SK-N-SH (cell line): Measurements from ENCODE around the gene RTL3. TPM values are rescaled to one million over a fixed set of nuclear protein-coding genes. Genes with fewer than 3 reads are reported as not detected.

Experiments
- CTCF ChIA-PET: fragments of 300-600, 350-600 bp; formaldehyde crosslinking; extraction: SDS; loops from one replicate; lab custom pipeline; 2021; lab: Yijun Ruan, JAX
- POLR2A ChIA-PET: fragments of 350-600 bp; sonication (Branson Sonifier 250); formaldehyde crosslinking; extraction: SDS; loops from one replicate; lab custom pipeline; 2020; ENCODE audit warnings: antibody characterized with exemption, inconsistent platforms; lab: Yijun Ruan, JAX
- DNase-seq: peaks from one replicate; pipeline ENCODE4 v3.0.0; 2012
- H2AFZ ChIP-seq: fragments of 200-600 bp; sonication (generic); 2 replicates; pipeline ENCODE4 v1.8.1; 2016; ENCODE audit warnings: antibody characterized with exemption, mild to moderate bottlenecking, low read depth
- H3F3A ChIP-seq: fragments of 200-600 bp; sonication (generic); replicated peaks from 2 replicates; pipeline ENCODE3; 2016; ENCODE audit warnings: antibody characterized with exemption, mild to moderate bottlenecking; ENCODE audit not compliant: insufficient read depth
- H3K27ac ChIP-seq, 2 experiments: fragments of 200-500 bp in 1 of 2; fragments of 200-600 bp in 1 of 2; sonication (Bioruptor generic) in 1 of 2; sonication (generic), shearing (Covaris generic) in 1 of 2; 2 replicates each; pipeline versions ENCODE4 v1.5.1 to v1.6.1; 2014 to 2016; ENCODE audit warnings: low read depth in 2 of 2, inconsistent platforms in 1 of 2, low read length in 1 of 2, mild to moderate bottlenecking in 1 of 2, mixed read lengths in 1 of 2
- H3K27me3 ChIP-seq: fragments of 200-600 bp; sonication (generic), shearing (Covaris generic); 2 replicates; pipeline ENCODE4 v1.6.1; 2016; ENCODE audit warnings: mixed run types; ENCODE audit not compliant: insufficient read depth
- H3K36me3 ChIP-seq, 2 experiments: fragments of 200-500 bp in 1 of 2; fragments of 200-600 bp in 1 of 2; sonication (Bioruptor generic) in 1 of 2; sonication (generic) in 1 of 2; replicated peaks in 1 of 2; 2 replicates each; pipeline versions ENCODE3 to v1.5.1; 2014 to 2016; ENCODE audit warnings: low read length in 1 of 2, mild to moderate bottlenecking in 1 of 2; ENCODE audit not compliant: insufficient read depth in 2 of 2, control insufficient read depth in 1 of 2
- H3K4me1 ChIP-seq, 2 experiments: fragments of 200-500 bp in 1 of 2; fragments of 200-600 bp in 1 of 2; sonication (Bioruptor generic) in 1 of 2; sonication (generic), shearing (Covaris generic) in 1 of 2; 2 replicates each; pipeline versions ENCODE4 v1.5.1 to v1.6.1; 2014 to 2016; ENCODE audit warnings: low read depth in 1 of 2, low read length in 1 of 2, mixed run types in 1 of 2; ENCODE audit not compliant: insufficient read depth in 2 of 2, control insufficient read depth in 1 of 2
- H3K4me2 ChIP-seq: fragments of 200-600 bp; sonication (generic), shearing (Covaris generic); 2 replicates; pipeline ENCODE4 v1.6.1; 2017; ENCODE audit warnings: mixed run types
- H3K4me3 ChIP-seq, 2 experiments: fragments of 200-500 bp in 1 of 2; fragments of 200-600 bp in 1 of 2; sonication (Bioruptor generic) in 1 of 2; sonication (generic), shearing (Covaris generic) in 1 of 2; 2 replicates each; pipeline versions ENCODE4 v1.5.1 to v1.8.1; 2014 to 2016; ENCODE audit warnings: low read depth in 2 of 2, inconsistent platforms in 1 of 2, low read length in 1 of 2, mild to moderate bottlenecking in 1 of 2, mixed read lengths in 1 of 2, moderate library complexity in 1 of 2
- H3K79me2 ChIP-seq: fragments of 200-600 bp; sonication (generic); 2 replicates; pipeline ENCODE4 v1.8.1; 2017; ENCODE audit warnings: mild to moderate bottlenecking; ENCODE audit not compliant: insufficient read depth
- H3K9ac ChIP-seq: fragments of 200-600 bp; sonication (generic); 2 replicates; pipeline ENCODE4 v1.6.1; 2017; ENCODE audit warnings: mixed run types
- H3K9me2 ChIP-seq: fragments of 200-600 bp; sonication (generic); 2 replicates; pipeline ENCODE4 v1.6.1; 2017; ENCODE audit warnings: mixed run types
- H3K9me3 ChIP-seq: fragments of 200-600 bp; sonication (generic); 2 replicates; pipeline ENCODE4 v1.6.1; 2017; ENCODE audit warnings: mixed run types, mild to moderate bottlenecking, moderate library complexity
- H4K20me1 ChIP-seq: fragments of 200-600 bp; sonication (generic); 2 replicates; pipeline ENCODE4 v1.6.1; 2017; ENCODE audit warnings: mild to moderate bottlenecking, mixed run types; ENCODE audit not compliant: insufficient read depth
- CHD2 ChIP-seq: fragments of 150-350 bp; IDR thresholded peaks from 2 replicates; pipeline ENCODE4 v1.6.1; 2018; ENCODE audit warnings: low read length; ENCODE audit not compliant: partially characterized antibody
- CTCF ChIP-seq: fragments of 200-600 bp; sonication (generic); IDR thresholded peaks from 2 replicates; pipeline ENCODE4 v1.6.1; 2017; ENCODE audit warnings: antibody characterized with exemption, mild to moderate bottlenecking, moderate library complexity
- ELF1 ChIP-seq: IDR thresholded peaks from 2 replicates; pipeline ENCODE4 v1.4.0; 2012
- EP300 ChIP-seq, 2 experiments: IDR thresholded peaks; 2 replicates each; pipeline versions ENCODE4 v1.4.0 to v1.6.1; 2012; ENCODE audit warnings: borderline replicate concordance in 1 of 2, low read depth in 1 of 2, low read length in 1 of 2
- FOSL2 ChIP-seq: IDR thresholded peaks from 2 replicates; pipeline ENCODE4 v1.4.0; 2012; ENCODE audit warnings: low read depth, mild to moderate bottlenecking, moderate library complexity, borderline replicate concordance
- FOXJ3 ChIP-seq: sonication (generic); formaldehyde crosslinking; IDR thresholded peaks from 2 replicates; pipeline ENCODE4 v1.5.1; 2020; ENCODE audit warnings: mild to moderate bottlenecking, missing genetic modification reagents
- FOXM1 ChIP-seq: IDR thresholded peaks from 2 replicates; pipeline ENCODE4 v1.4.0; 2012; ENCODE audit warnings: low read depth, mild to moderate bottlenecking
- MEF2A ChIP-seq: IDR thresholded peaks from 2 replicates; pipeline ENCODE4 v1.4.0; 2012; ENCODE audit warnings: low read depth, borderline replicate concordance
- MXI1 ChIP-seq: IDR thresholded peaks from 2 replicates; pipeline ENCODE4 v1.6.1; 2012; ENCODE audit warnings: mild to moderate bottlenecking, low read depth, low read length, improper control_type of control experiment
- NFIC ChIP-seq: IDR thresholded peaks from 2 replicates; pipeline ENCODE4 v1.4.0; 2012; ENCODE audit warnings: borderline replicate concordance
- NRF1 ChIP-seq: IDR thresholded peaks from 2 replicates; pipeline ENCODE4 v1.6.1; 2012; ENCODE audit warnings: low read depth, mild to moderate bottlenecking, low read length
- PBX3 ChIP-seq: IDR thresholded peaks from 2 replicates; pipeline ENCODE4; 2012
- POLR2AphosphoS5 ChIP-seq: IDR thresholded peaks from 2 replicates; pipeline ENCODE4 v1.6.1; 2012; ENCODE audit warnings: low read depth, low read length
- RAD21 ChIP-seq: IDR thresholded peaks from 2 replicates; pipeline ENCODE4 v1.6.1; 2012; ENCODE audit warnings: mild to moderate bottlenecking, low read length
- RCOR1 ChIP-seq: fragments of 150-350 bp; IDR thresholded peaks from 2 replicates; pipeline ENCODE4 v1.6.1; 2017; ENCODE audit warnings: antibody characterized with exemption, low read length
- REST ChIP-seq: IDR thresholded peaks from 2 replicates; pipeline ENCODE4 v1.6.1; 2012; ENCODE audit warnings: mild to moderate bottlenecking, low read depth, low read length, moderate library complexity
- RXRA ChIP-seq: IDR thresholded peaks from 2 replicates; pipeline ENCODE4 v1.4.0; 2012; ENCODE audit warnings: low read depth, mild to moderate bottlenecking, borderline replicate concordance
- SIN3A ChIP-seq: IDR thresholded peaks from 2 replicates; pipeline ENCODE4 v1.6.1; 2012; ENCODE audit warnings: low read depth, mild to moderate bottlenecking, low read length, moderate library complexity, borderline replicate concordance
- SMC3 ChIP-seq: IDR thresholded peaks from 2 replicates; pipeline ENCODE4 v1.6.1; 2012; ENCODE audit warnings: low read depth, low read length, improper control_type of control experiment
- TAF1 ChIP-seq: IDR thresholded peaks from 2 replicates; pipeline ENCODE4 v1.6.1; 2012; ENCODE audit warnings: low read depth, mild to moderate bottlenecking, low read length, moderate library complexity, borderline replicate concordance
- TCF12 ChIP-seq: IDR thresholded peaks from 2 replicates; pipeline ENCODE4 v1.4.0; 2012
- TEAD4 ChIP-seq: IDR thresholded peaks from 2 replicates; pipeline ENCODE4 v1.4.0; 2012; ENCODE audit warnings: mild to moderate bottlenecking, borderline replicate concordance; ENCODE audit not compliant: insufficient read depth
- YY1 ChIP-seq: IDR thresholded peaks from 2 replicates; pipeline ENCODE4 v1.4.0; 2012; ENCODE audit warnings: low read depth, mild to moderate bottlenecking
- ZBTB33 ChIP-seq: IDR thresholded peaks from 2 replicates; pipeline ENCODE4 v1.4.0; 2012; ENCODE audit warnings: low read depth, borderline replicate concordance
- WGBS: methylation state at CpG from one replicate; pipeline ENCODE4 v1.1.6; 2017; ENCODE audit warnings: low lambda C conversion rate; 5-methylcytosine and 5-hydroxymethylcytosine counted together
- polyA plus RNA-seq, 3 experiments: library from polyadenylated mRNA; depleted of rRNA; stranded (reverse); fragments of >200 nt; gene quantifications; 2 replicates each; pipeline ENCODE4 v1.2.3, GENCODE V29; 2012

Gene RTL3
- polyA plus RNA-seq, 1 of the 3 experiments (the other 2 are of a cell fraction), result 0.64 TPM

GRCh38 chrX:78655642-78656041 lies 3.5 kb downstream of the RTL3 start (continued):
- TF ChIP-seq NRF1, result no peak
- TF ChIP-seq TCF12, result no peak
- no peak for TF ChIP-seq RAD21
- no peak for TF ChIP-seq REST
- TF ChIP-seq, all 33 proteins: peak for 0

- H2AFZ ChIP-seq, result peak overlapping the region; percentile 69; the same call in 1 of the 2 replicates
- no peaks in the 10 kb centered on the region for H3K27me3 ChIP-seq
- no peaks in the 10 kb centered on the region for H4K20me1 ChIP-seq
- no peaks in the 10 kb centered on the region for H3K36me3 ChIP-seq
- H3K9ac ChIP-seq, result peak overlapping the region; percentile 48; the same call in 1 of the 2 replicates
- H3K79me2 ChIP-seq, result no peaks in the 10 kb centered on the region
- no peak for DNase-seq
- H3K27ac ChIP-seq, result peak overlapping the region; percentile 34 to 68; a peak in 3 of 4 replicates
- WGBS, result 2% methylated on average over 3 of the region's 3 CpGs
- peak overlapping the region in 1 of 2 experiments; percentile 28; a peak in 1 of 4 replicates for H3K4me3 ChIP-seq
- H3F3A ChIP-seq, result peaks cover 12% of the 10 kb centered on the region
- peak overlapping the region; percentile 57 for H3K4me2 ChIP-seq
- H3K9me3 ChIP-seq, result no peaks in the 10 kb centered on the region
- H3K9me2 ChIP-seq, result no peaks in the 10 kb centered on the region
- ChIA-PET POLR2A (no interaction called here), CTCF (no interaction called here)
- H3K4me1 ChIP-seq, result no peaks in the 10 kb centered on the region; a peak in 1 of 4 replicates
- TF ChIP-seq FOSL2 (peak; percentile 72), YY1 (no peak), FOXM1 (no peak), CHD2 (no peak), EP300 (IDR thresholded peaks at IDR 0.05; ENCODE audit: borderline replicate concordance in 1 of 2, low read depth in 1 of 2, low read length in 1 of 2) (peak in 1 of 2 experiments; percentile 53; a peak in 2 of 4 replicates), NFIC (no peak), SIN3A (no peak), TAF1 (no peak), CTCF (no peak), NRF1 (no peak), FOXJ3 (CRISPR knock-in tag) (no peak), PBX3 (peak; percentile 47), TEAD4 (peak; percentile 53; the same call in 1 of the 2 replicates), RCOR1 (no peak), MXI1 (no peak), SMC3 (no peak), ELF1 (no peak), MEF2A (0 out of 2 replicates have a peak, but pooled peaks have one; percentile 9), POLR2AphosphoS5 (no peak), RXRA (peak; percentile 51; the same call in 1 of the 2 replicates), ZBTB33 (no peak), RAD21 (no peak)
Observed at GRCh38 chrX:78653118-78653822, 5.9 kb downstream of the RTL3 start.
